ENCODE results near the gene ANKZF1. TPM values are rescaled to one million over a fixed set of nuclear protein-coding genes. Genes with fewer than 3 reads are reported as not detected.

The ANKZF1 gene
- total RNA-seq, 1 donor from 2014 or later: 65.9 TPM

- no peaks in the 10 kb centered on the region for H3K9me3 Mint-ChIP-seq
These were observed 7.6 kb upstream of the ANKZF1 start for GRCh38 chr2:219221957-219222518.

GRCh38 chr2:219223831-219224610 lies 5.6 kb upstream of the ANKZF1 start:
- H2AFZ ChIP-seq (replicated peaks): no peak overlapping the region
- Mint-ChIP-seq H3K36me3 (peaks cover 22% of the 10 kb centered on the region), H3K4me3 (no peak overlapping the region), H3K27ac (no peak overlapping the region), H3K27me3 (ENCODE audit: insufficient read depth, low read depth) (peaks cover 11% of the 10 kb centered on the region), H3K9me3 (no peaks in the 10 kb centered on the region), H3K4me1 (peaks cover 22% of the 10 kb centered on the region)
- H3F3A ChIP-seq (ENCODE audit: low read depth): peaks cover 13% of the 10 kb centered on the region
- no peak overlapping the region for H3K4me2 ChIP-seq
- H3K4me3 ChIP-seq: no peak overlapping the region
- no peaks in the 10 kb centered on the region for H3K36me3 ChIP-seq
- H3K9ac ChIP-seq: no peak overlapping the region
- H4K20me1 ChIP-seq (ENCODE audit: low read depth): peaks cover 4% of the 10 kb centered on the region
- DNase-seq (ENCODE audit: low spot score): no peak
- H3K27ac ChIP-seq: no peak overlapping the region
- H3K79me2 ChIP-seq (ENCODE audit: low read depth): peaks cover 18% of the 10 kb centered on the region
- no peaks in the 10 kb centered on the region for H3K27me3 ChIP-seq
- H3K4me1 ChIP-seq: peaks cover 7% of the 10 kb centered on the region
- TF ChIP-seq CTCF (IDR thresholded peaks at IDR 0.05) (no peak), EZH2 (IDR thresholded peaks at IDR 0.05) (no peak), EZH2phosphoT487 (IDR thresholded peaks at IDR 0.05) (no peak)
- no peaks in the 10 kb centered on the region for H3K9me3 ChIP-seq (ENCODE audit: low read depth)

More at GRCh38 chr2:219221957-219222518, 7.6 kb upstream of the ANKZF1 start:
- DNase-seq (ENCODE audit: low spot score): no peak
- H3F3A ChIP-seq (ENCODE audit: low read depth): peaks cover 27% of the 10 kb centered on the region
- TF ChIP-seq EZH2 (IDR thresholded peaks at IDR 0.05) (no peak), EZH2phosphoT487 (IDR thresholded peaks at IDR 0.05) (no peak), CTCF (IDR thresholded peaks at IDR 0.05) (no peak)
- H3K36me3 ChIP-seq: no peaks in the 10 kb centered on the region
- H4K20me1 ChIP-seq (ENCODE audit: low read depth): peaks cover 10% of the 10 kb centered on the region
- H3K27me3 ChIP-seq: no peaks in the 10 kb centered on the region
- H3K4me3 ChIP-seq: no peak overlapping the region
- no peak overlapping the region for H3K27ac ChIP-seq
- Mint-ChIP-seq H3K36me3 (peaks cover 22% of the 10 kb centered on the region), H3K27ac (no peak overlapping the region), H3K27me3 (ENCODE audit: insufficient read depth, low read depth) (peaks cover 14% of the 10 kb centered on the region), H3K4me1 (peaks cover 16% of the 10 kb centered on the region), H3K4me3 (no peak overlapping the region)
- no peaks in the 10 kb centered on the region for H3K9me3 ChIP-seq (ENCODE audit: low read depth)
- H3K9ac ChIP-seq: no peak overlapping the region
- H3K4me2 ChIP-seq: no peak overlapping the region
- H3K4me1 ChIP-seq: peaks cover 4% of the 10 kb centered on the region
- no peak overlapping the region for H2AFZ ChIP-seq (replicated peaks)
- H3K79me2 ChIP-seq (ENCODE audit: low read depth): no peaks in the 10 kb centered on the region

- Histone ChIP-seq H3K36me3 (no peaks in the 10 kb centered on the region), H3K4me2 (no peak overlapping the region), H3K9ac (no peak overlapping the region), H3F3A (ENCODE audit: low read depth) (peaks cover 7% of the 10 kb centered on the region), H3K9me3 (ENCODE audit: low read depth) (no peaks in the 10 kb centered on the region), H4K20me1 (ENCODE audit: low read depth) (peaks cover 4% of the 10 kb centered on the region), H3K4me1 (peaks cover 7% of the 10 kb centered on the region), H2AFZ (replicated peaks) (no peak overlapping the region), H3K79me2 (ENCODE audit: low read depth) (peaks cover 18% of the 10 kb centered on the region), H3K4me3 (no peak overlapping the region), H3K27ac (no peak overlapping the region), H3K27me3 (no peaks in the 10 kb centered on the region)
- peaks cover 19% of the 10 kb centered on the region for H3K36me3 Mint-ChIP-seq
- peak overlapping the region; percentile 52 for H3K4me3 Mint-ChIP-seq
- peaks cover 20% of the 10 kb centered on the region for H3K4me1 Mint-ChIP-seq
- TF ChIP-seq CTCF (IDR thresholded peaks at IDR 0.05) (no peak), EZH2 (IDR thresholded peaks at IDR 0.05) (no peak), EZH2phosphoT487 (IDR thresholded peaks at IDR 0.05) (no peak)
- peaks cover 6% of the 10 kb centered on the region for H3K27me3 Mint-ChIP-seq (ENCODE audit: insufficient read depth, low read depth)
- DNase-seq (ENCODE audit: low spot score): no peak
- H3K9me3 Mint-ChIP-seq: no peaks in the 10 kb centered on the region
- H3K27ac Mint-ChIP-seq: no peak overlapping the region
These were observed 4.3 kb upstream of the ANKZF1 start for GRCh38 chr2:219225350-219225749.
